Measurements from ENCODE around the gene GIPC2.
"Not testable (repeated sequence)": the region's sequence is repeated elsewhere in the genome, so short reads cannot be mapped to it uniquely, and the experiment has no call there.

GIPC2 gene, protein sequence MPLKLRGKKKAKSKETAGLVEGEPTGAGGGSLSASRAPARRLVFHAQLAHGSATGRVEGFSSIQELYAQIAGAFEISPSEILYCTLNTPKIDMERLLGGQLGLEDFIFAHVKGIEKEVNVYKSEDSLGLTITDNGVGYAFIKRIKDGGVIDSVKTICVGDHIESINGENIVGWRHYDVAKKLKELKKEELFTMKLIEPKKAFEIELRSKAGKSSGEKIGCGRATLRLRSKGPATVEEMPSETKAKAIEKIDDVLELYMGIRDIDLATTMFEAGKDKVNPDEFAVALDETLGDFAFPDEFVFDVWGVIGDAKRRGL

DNA sequence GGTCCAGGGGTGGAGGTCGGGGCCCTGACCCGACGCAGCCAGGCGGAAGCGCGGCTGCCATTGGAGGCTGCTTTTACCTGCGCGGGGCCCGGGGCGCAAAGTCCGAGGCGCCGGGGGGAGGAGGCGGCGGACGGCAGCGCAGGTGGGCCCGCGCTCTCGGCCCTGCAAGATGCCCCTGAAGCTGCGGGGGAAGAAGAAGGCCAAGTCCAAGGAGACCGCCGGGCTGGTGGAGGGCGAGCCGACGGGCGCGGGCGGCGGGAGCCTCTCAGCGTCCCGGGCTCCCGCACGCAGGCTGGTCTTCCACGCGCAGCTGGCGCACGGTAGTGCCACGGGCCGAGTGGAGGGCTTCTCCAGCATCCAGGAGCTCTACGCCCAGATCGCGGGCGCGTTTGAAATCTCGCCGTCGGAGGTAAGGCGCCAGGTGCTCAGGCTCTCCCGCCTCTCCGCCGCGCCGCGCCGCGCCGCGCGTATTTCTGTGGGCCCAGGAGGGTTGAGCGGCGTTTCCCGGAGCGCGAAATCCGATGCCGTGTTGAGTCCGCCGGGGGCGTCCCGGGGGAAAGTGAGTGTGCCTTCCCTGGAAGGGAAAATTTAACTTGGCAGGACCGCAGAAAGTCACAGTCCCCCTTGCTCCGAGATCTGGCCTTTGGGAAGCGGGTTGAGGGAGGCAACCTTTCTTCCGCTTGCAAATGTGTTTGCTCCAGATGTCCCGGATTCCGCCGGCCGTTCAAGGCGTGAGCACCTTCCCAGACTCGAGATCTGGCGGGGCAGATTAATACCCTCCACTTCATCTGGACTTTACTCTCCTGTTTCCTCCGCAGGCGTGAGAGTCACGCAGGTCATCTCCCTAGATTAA is at the start of gene GIPC2:
TSS of gene GIPC2 (plus strand) at position 41 of the 853 bp plus-strand sequence. CDS start at position 170, 129 bp downstream.
- no peak for DNase-seq

- DNase-seq: no peak
These were observed 49.0 kb upstream of the GIPC2 start for GRCh38 chr1:77996734-77997133.

GRCh38 chr1:78000536-78000935 is 45.2 kb upstream of the GIPC2 start:
- not testable (repeated sequence) for DNase-seq

DNA sequence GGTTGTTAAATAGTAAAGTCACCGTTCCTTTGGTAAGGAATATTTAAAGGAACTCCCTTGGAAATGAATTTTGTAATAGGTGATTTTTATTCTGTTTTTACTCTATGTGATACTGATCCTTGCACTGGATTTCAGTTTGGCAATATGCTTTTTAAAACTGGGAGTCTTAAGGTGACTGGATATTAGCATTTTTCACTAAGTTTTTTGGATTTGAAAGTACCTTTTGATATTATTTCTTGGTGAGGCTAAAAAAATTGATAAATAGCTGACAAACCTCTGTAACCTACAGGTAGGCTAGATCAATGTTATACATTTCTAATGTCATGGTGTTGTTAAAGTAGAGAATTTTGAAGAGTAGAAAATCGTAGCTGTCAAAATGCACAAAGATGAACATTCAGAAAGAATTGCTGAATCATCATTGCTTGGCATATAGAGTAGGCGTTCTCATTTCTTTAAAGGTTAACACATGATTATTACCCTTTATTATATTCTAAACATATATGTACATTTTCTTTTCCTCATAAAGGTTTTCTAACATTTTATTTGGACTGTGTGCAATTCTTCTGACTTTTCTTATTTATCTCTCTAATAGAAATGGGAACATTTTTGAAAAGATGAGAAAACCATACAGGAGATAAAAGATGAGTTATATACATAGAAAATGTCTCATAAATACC is 42.6 kb upstream of the GIPC2 start:
- no peak for DNase-seq

DNA sequence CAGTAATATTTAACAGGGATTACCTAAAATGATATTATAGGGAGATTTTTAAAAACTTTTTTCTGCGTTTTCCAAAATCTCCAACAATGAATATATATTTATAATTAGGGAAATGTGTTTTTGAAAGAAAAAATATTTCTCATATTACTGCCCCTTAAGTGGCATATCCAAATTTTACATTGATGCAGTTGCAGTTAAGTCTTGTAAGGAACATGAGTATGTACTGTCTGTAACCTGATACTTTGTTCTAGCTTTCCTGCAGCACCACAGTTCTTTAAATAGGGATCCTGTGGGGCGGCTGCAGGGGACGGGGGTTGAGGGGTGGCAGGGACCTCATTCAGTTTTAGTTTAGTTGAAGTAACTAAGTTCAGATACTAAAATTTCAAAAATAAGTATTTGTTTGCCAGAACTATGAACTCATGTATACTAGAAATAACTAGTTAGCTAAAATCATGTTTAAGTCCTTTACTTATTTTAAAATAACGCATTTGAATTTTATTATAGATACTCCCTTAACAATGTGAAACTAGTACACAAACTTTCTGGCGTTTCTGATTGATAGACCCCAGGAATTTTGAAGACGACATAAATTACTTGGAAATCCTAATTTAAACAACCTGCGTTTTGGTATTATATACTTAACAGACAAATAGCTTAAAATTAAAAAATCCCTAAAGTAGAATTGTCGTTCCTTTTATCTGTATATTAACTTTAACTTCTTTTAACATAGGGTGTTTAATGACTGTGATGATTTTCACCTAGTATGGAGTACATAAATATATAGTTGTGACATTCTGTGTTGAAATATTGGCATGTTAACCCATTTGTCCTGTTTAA is 41.7 kb upstream of the GIPC2 start:
- no peak for DNase-seq

- DNase-seq: no peak
These were observed 40.9 kb upstream of the GIPC2 start, which contains the start of gene DNAJB4 for GRCh38 chr1:78004719-78005447. TSS of gene DNAJB4 (plus strand) at chr1:78004939. CDS start at chr1:78005111, 172 bp downstream.

- DNase-seq: no peak
These were observed 40.4 kb upstream of the GIPC2 start for GRCh38 chr1:78005448-78005722.

DNA sequence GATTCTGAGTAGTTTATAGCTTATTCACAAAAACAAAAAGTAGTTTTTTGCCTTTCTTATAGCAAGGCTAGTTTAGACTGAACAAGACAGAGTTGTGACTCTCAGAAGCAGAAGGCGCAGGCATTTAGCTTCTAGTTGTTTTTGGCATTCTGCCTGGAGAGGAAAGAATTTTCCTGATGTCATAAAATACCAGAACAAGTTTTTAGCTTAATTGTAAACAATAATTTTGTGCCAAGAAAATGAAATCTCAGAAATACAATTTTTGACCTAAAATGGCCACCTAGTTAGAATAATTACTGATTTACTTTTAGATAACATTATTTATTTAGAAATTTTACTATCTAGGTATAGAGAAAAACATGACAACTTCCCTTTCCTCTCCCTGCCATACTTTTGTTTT is 40.0 kb upstream of the GIPC2 start:
- DNase-seq: no peak

GRCh38 chr1:78006521-78006920 is 39.2 kb upstream of the GIPC2 start:
- DNase-seq: no peak

DNA sequence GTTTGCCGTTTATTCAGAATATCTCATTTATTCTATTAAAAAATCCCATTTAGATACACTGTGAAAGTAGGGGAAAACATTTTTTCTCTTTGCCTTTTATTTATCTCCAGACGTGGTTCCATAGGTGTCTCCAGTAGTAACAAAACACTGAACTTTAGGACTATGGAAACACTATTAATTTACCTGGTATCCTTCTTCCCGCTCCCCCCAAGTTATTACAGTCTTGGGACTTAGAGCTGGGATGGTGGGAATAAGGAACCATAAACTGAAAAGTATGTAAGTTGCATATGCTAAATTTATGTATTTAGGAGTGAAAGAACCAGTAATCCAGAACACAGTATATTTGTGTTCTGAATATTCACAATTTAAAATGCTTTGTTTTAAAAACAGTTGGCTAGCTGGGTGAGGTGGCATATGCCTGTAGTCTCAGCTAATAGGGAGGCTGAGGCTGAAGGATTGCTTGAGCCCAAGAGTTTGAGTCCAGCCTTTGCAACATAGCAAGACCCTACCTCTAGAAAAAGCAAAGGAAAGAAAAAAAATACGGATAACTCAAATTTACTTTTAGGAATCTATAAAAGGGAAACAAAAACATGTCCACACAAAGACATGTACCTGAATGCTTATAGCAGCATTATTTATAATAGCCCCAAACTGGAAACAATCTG is 38.0 kb upstream of the GIPC2 start:
- DNase-seq: no peak

- DNase-seq: no peak
These were observed 36.5 kb upstream of the GIPC2 start for GRCh38 chr1:78009276-78009675.

DNA sequence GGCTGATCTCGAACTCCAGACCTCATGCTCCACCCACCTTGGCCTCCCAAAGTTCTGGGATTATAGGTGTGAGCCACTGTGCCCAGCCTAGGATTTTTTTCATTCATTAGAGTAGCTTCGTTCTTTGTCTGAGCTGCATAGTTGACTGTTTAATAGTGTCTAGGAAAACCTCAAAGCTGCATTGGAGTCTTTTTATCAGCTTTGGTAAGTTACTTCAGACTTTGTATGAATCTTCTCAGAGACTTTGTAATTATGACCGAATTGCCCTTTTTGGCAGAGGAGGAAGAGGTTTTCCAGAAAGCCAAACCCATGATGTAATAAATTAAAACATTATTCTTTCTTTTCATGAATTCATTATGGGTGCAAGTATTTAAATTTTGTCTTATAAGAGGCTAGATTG is 35.9 kb upstream of the GIPC2 start:
- DNase-seq: no peak

DNA sequence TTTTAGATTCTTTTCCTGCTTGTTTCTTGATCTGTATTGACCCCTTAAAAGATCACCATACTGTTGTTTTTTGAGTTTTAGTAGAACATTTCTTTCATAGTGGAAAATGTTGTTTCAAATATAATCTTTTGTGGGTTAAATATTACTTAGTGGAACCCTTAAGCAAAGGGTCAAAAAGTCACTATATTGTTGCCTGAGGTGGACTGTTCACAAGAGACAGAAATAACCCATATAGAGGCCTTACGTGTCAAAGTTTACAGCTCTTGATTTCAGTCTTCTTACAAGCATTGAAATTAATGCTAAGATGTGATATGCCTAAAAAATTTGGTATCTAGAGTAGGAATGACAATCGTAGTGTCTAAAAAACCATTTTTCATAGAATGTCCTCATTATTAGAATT is 34.7 kb upstream of the GIPC2 start:
- DNase-seq: no peak

GRCh38 chr1:78015148-78015547 is 30.6 kb upstream of the GIPC2 start:
- DNase-seq: no peak

GRCh38 chr1:78019024-78019423 is 26.7 kb upstream of the GIPC2 start:
- DNase-seq: no peak

- DNase-seq: not testable (repeated sequence)
These were observed 24.6 kb upstream of the GIPC2 start for GRCh38 chr1:78021134-78021533.

DNA sequence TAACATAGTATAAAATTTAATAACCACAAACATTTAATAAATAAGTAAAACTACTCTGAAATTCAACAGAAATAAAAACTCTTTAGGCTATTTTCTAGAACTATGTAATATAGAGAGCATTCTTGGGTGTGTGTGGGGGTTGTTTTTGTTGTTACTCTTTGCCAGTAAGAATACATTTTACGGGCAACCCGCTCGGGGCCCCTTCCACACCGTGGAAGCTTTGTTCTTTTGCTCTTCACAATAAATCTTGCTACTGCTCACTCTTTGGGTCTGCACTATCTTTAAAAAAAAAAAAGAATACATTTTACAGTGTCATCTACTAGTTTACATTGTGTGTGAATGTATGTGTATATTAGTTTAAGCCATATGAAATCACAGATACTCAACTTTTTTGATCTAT is 16.0 kb upstream of the GIPC2 start:
- DNase-seq: no peak

DNA sequence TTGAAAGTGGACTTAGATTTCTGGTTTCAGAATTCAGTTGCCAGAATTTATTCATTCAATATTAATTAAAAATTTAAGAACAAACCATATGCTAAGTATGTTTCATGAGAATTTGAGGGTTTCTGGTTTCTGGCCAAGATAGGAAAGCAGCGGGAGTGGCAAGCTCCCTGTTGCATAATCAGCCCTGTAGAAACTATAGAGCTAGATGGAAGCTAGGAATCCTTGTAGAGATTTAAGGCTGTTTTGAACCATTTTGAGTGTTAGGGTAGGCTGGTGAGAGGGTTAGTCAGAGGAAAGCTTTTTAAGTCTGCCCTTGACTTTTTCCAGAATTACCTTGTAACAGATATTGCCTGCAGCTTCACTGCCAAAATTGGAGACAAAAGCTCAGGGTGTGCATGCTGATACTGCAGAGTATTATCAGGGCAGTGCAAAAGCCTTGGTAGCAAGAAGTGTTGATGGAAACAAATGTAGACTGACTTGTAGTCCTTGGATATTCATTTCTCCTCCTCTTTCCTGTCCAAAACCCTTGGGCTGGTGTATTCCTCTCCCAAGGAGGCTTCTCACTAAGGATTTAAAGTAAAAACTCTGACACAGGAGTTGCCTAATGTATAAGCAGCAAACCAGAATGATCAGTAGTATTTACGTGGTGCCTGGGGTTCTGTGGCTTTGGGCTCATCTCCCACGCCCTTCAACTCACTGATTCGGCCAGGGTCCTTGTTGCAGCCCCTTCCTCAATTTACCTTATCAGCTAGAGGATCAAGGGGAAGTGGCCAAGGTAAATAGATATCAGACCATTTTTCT is 12.6 kb upstream of the GIPC2 start:
- no peak for DNase-seq

- no peak for DNase-seq
These were observed 12.0 kb upstream of the GIPC2 start for GRCh38 chr1:78033797-78034172.

GRCh38 chr1:78035121-78035520 is 10.6 kb upstream of the GIPC2 start:
- no peak for DNase-seq

DNA sequence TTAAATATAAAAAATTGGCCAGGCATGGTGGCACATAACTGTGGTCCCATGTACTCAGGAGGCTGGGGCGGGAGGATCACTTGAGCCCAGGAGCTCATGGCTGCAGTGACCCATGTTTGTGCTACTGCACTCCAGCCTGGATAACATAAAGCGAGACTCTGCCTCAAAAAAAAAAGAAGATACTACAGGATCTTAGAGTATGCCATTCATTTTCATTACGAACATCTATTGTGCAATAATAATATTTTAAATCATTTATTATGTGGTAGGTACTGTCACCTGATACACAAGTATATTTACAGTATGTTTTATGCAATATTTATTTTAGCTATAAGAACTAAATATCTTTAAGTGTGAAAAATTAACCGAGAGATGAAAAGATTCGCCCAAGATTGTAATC is 9.3 kb upstream of the GIPC2 start:
- no peak for DNase-seq

Data from NCI-H1092 treated with DMSO at 0.1 percent for 48 hours (cell line).